ENCODE data around the gene PSMB8. TPM values are rescaled to one million over a fixed set of nuclear protein-coding genes. Genes with fewer than 3 reads are reported as not detected.

The PSMB8 gene
- total RNA-seq, 2 experiments from 2014 or later = 120 to 121 TPM

- H3K27ac ChIP-seq (ENCODE audit: low read depth in 1 of 2, low read length in 2 of 2) = no peak overlapping the region
- peaks cover 41% of the 10 kb centered on the region for H3K4me1 ChIP-seq (ENCODE audit: insufficient read depth, low read length)
- Mint-ChIP-seq H3K4me1 (ENCODE audit: low read depth) (peaks cover 50% of the 10 kb centered on the region), H3K27ac (peak overlapping the region; percentile 68), H3K4me3 (no peak overlapping the region), H3K27me3 (no peaks in the 10 kb centered on the region), H3K9me3 (no peaks in the 10 kb centered on the region), H3K36me3 (ENCODE audit: low read depth) (peaks cover 81% of the 10 kb centered on the region)
- TF ChIP-seq CTCF (IDR thresholded peaks at IDR 0.05) = no peak
- intact Hi-C loops (cut with DNase I, micrococcal nuclease) = loop anchor here in 1 of 2 experiments (10.0 kb wide), 1 partner anchor 733 kb away; the partner anchor contains the start of gene ATF6B
- H3K27me3 ChIP-seq (ENCODE audit: control insufficient read depth in 1 of 2, insufficient read depth in 2 of 2, low read length in 2 of 2) = no peaks in the 10 kb centered on the region
- DNase-seq (no peak), ATAC-seq (ENCODE audit: poor library complexity) (no peak)
- ChIA-PET POLR2A (interaction anchor here (2.0 to 9.3 kb wide), 4 partner anchors 10 to 112 kb away, joined by 8 to 901 read pairs (median 163); partner anchors contain the start of genes BRD2, PSMB8 and TAP2), CTCF (interaction anchor here (2.0 to 7.8 kb wide), 3 partner anchors 10 to 126 kb away, joined by 5 to 288 read pairs (median 17); partner anchors contain the start of gene TAP2)
- no peak overlapping the region for H3K4me3 ChIP-seq (ENCODE audit: low read length)
- H3K36me3 ChIP-seq (ENCODE audit: insufficient read depth, low read length) = peaks cover 56% of the 10 kb centered on the region
- H3K9me3 ChIP-seq (ENCODE audit: control insufficient read depth in 1 of 2, insufficient read depth in 1 of 2, low read length in 2 of 2) = no peaks in the 10 kb centered on the region
These were observed 14.3 kb upstream of the PSMB8 start for GRCh38 chr6:32858194-32858593.

- TF ChIP-seq CTCF (IDR thresholded peaks at IDR 0.05) = no peak
- H3K9me3 Mint-ChIP-seq = no peaks in the 10 kb centered on the region
- intact Hi-C loops (cut with DNase I, micrococcal nuclease) = loop anchor here in 1 of 2 experiments (10.0 kb wide), 1 partner anchor 733 kb away; the partner anchor contains the start of gene ATF6B
These were observed 13.5 kb upstream of the PSMB8 start for GRCh38 chr6:32857156-32857891.

GRCh38 chr6:32855467-32856174 lies 11.8 kb upstream of the PSMB8 start:
- peaks cover 73% of the 10 kb centered on the region for H3K4me1 Mint-ChIP-seq (ENCODE audit: low read depth)
- H3K9me3 ChIP-seq (ENCODE audit: control insufficient read depth in 1 of 2, insufficient read depth in 1 of 2, low read length in 2 of 2) = no peaks in the 10 kb centered on the region
- TF ChIP-seq CTCF (IDR thresholded peaks at IDR 0.05) = no peak
- ATAC-seq (ENCODE audit: poor library complexity) (no peak), DNase-seq (peak in 1 of 14 experiments; percentile 13)
- POLR2A ChIA-PET = interaction anchor here (2.4 to 9.3 kb wide), 4 partner anchors 8 to 114 kb away, joined by 11 to 901 read pairs (median 163); partner anchors contain the start of genes BRD2, PSMB8 and TAP2
- H3K4me3 ChIP-seq (ENCODE audit: low read length) = peak overlapping the region; percentile 94
- peaks cover 60% of the 10 kb centered on the region for H3K4me1 ChIP-seq (ENCODE audit: insufficient read depth, low read length)
- peaks cover 64% of the 10 kb centered on the region for H3K36me3 ChIP-seq (ENCODE audit: insufficient read depth, low read length)
- intact Hi-C loops (cut with DNase I, micrococcal nuclease) = loop anchor here in 1 of 2 experiments (10.0 kb wide), 1 partner anchor 731 kb away; the partner anchor contains the start of gene ATF6B
- no peaks in the 10 kb centered on the region for H3K9me3 Mint-ChIP-seq
- H3K27ac ChIP-seq (ENCODE audit: low read depth in 1 of 2, low read length in 2 of 2) = peak overlapping the region in 1 of 2 donors; percentile 98
- H3K36me3 Mint-ChIP-seq (ENCODE audit: low read depth) = peaks cover 93% of the 10 kb centered on the region
- H3K4me3 Mint-ChIP-seq = peak overlapping the region; percentile 98
- CTCF ChIA-PET = interaction anchor here (0.9 to 7.8 kb wide), 6 partner anchors 11 to 129 kb away, joined by 3 to 288 read pairs (median 36); partner anchors contain the start of genes PSMB8 and TAP2
- no peaks in the 10 kb centered on the region for H3K27me3 Mint-ChIP-seq
- no peaks in the 10 kb centered on the region for H3K27me3 ChIP-seq (ENCODE audit: control insufficient read depth in 1 of 2, insufficient read depth in 2 of 2, low read length in 2 of 2)
- H3K27ac Mint-ChIP-seq = peak overlapping the region; percentile 99

More at GRCh38 chr6:32857156-32857891, 13.5 kb upstream of the PSMB8 start:
- ChIA-PET CTCF (interaction anchor here (2.0 to 7.8 kb wide), 3 partner anchors 11 to 127 kb away, joined by 5 to 288 read pairs (median 17); partner anchors contain the start of gene TAP2), POLR2A (interaction anchor here (5.6 to 9.3 kb wide), 3 partner anchors 12 to 112 kb away, joined by 118 to 901 read pairs (median 208); partner anchors contain the start of genes BRD2, PSMB8 and TAP2)
- peaks cover 89% of the 10 kb centered on the region for H3K36me3 Mint-ChIP-seq (ENCODE audit: low read depth)
- Histone ChIP-seq H3K27ac (ENCODE audit: low read depth in 1 of 2, low read length in 2 of 2) (peak overlapping the region in 1 of 2 donors; percentile 23), H3K27me3 (ENCODE audit: control insufficient read depth in 1 of 2, insufficient read depth in 2 of 2, low read length in 2 of 2) (no peaks in the 10 kb centered on the region), H3K9me3 (ENCODE audit: control insufficient read depth in 1 of 2, insufficient read depth in 1 of 2, low read length in 2 of 2) (no peaks in the 10 kb centered on the region), H3K36me3 (ENCODE audit: insufficient read depth, low read length) (peaks cover 56% of the 10 kb centered on the region), H3K4me3 (ENCODE audit: low read length) (no peak overlapping the region), H3K4me1 (ENCODE audit: insufficient read depth, low read length) (peaks cover 43% of the 10 kb centered on the region)
- H3K27ac Mint-ChIP-seq = peak overlapping the region; percentile 68
- ATAC-seq (ENCODE audit: poor library complexity) (no peak), DNase-seq (no peak)
- H3K27me3 Mint-ChIP-seq = no peaks in the 10 kb centered on the region
- H3K4me3 Mint-ChIP-seq = peak overlapping the region; percentile 22
- peaks cover 57% of the 10 kb centered on the region for H3K4me1 Mint-ChIP-seq (ENCODE audit: low read depth)

Data from CD4-positive, alpha-beta T cell (primary cell).